KMS-11 (cell line): ENCODE results near the gene PDE4D.

ENCODE experiments used
- H2AFZ ChIP-seq: fragments of 200-600 bp; sonication (generic); 2 replicates; pipeline ENCODE4 v1.6.1; 2016; ENCODE audit warnings: antibody characterized with exemption, mixed run types, low read depth
- H3K27ac ChIP-seq: fragments of 200-600 bp; sonication (generic); 2 replicates; pipeline ENCODE4 v1.6.1; 2016; ENCODE audit warnings: mild to moderate bottlenecking, mixed run types
- H3K27me3 ChIP-seq: fragments of 200-600 bp; sonication (generic); 2 replicates; pipeline ENCODE4 v1.6.1; 2017; ENCODE audit warnings: mild to moderate bottlenecking, low read depth, mixed run types, moderate library complexity; ENCODE audit not compliant: insufficient read depth
- H3K36me3 ChIP-seq: fragments of 200-600 bp; sonication (generic); 2 replicates; pipeline ENCODE4 v1.6.1; 2017; ENCODE audit warnings: mild to moderate bottlenecking, mixed run types; ENCODE audit not compliant: insufficient read depth
- H3K4me1 ChIP-seq: fragments of 200-600 bp; sonication (generic); 2 replicates; pipeline ENCODE4 v1.6.1; 2016; ENCODE audit warnings: mild to moderate bottlenecking, low read depth, mixed run types; ENCODE audit not compliant: poor library complexity, severe bottlenecking
- H3K4me2 ChIP-seq: fragments of 200-600 bp; sonication (generic); 2 replicates; pipeline ENCODE4 v1.7.0; 2016; ENCODE audit warnings: mild to moderate bottlenecking, mixed run types
- H3K4me3 ChIP-seq: fragments of 200-600 bp; sonication (generic); IDR thresholded peaks from 2 replicates; pipeline ENCODE4 v1.6.1; 2017; ENCODE audit warnings: low read depth, low read length, mixed read lengths; ENCODE audit not compliant: insufficient read depth
- H3K79me2 ChIP-seq: fragments of 200-600 bp; sonication (generic); 2 replicates; pipeline ENCODE4 v1.6.1; 2016; ENCODE audit warnings: low read depth, mixed run types; ENCODE audit not compliant: insufficient read depth
- H3K9ac ChIP-seq: fragments of 200-600 bp; sonication (generic); 2 replicates; pipeline ENCODE4 v1.6.1; 2016; ENCODE audit warnings: mild to moderate bottlenecking, mixed run types
- H4K20me1 ChIP-seq: fragments of 200-600 bp; sonication (generic); 2 replicates; pipeline ENCODE4 v1.6.1; 2016; ENCODE audit warnings: mild to moderate bottlenecking, mixed run types; ENCODE audit not compliant: insufficient read depth
- CTCF ChIP-seq: fragments of 200-600 bp; sonication (generic); conservative IDR thresholded peaks from 2 replicates; pipeline ENCODE4 v1.6.1; 2017; ENCODE audit warnings: low read depth, mild to moderate bottlenecking, antibody characterized with exemption, low read length, moderate library complexity, mixed read lengths

PDE4D gene

GRCh38 chr5:59648038-59648831 lies 245.3 kb downstream of the PDE4D start:
- no peaks in the 10 kb centered on the region for H4K20me1 ChIP-seq
- no peak overlapping the region for H3K4me2 ChIP-seq
- H3K9ac ChIP-seq: no peak overlapping the region
- TF ChIP-seq CTCF: no peak
- no peak overlapping the region for H3K4me3 ChIP-seq
- H3K79me2 ChIP-seq: no peaks in the 10 kb centered on the region
- H3K36me3 ChIP-seq: no peaks in the 10 kb centered on the region
- no peak overlapping the region for H2AFZ ChIP-seq
- no peaks in the 10 kb centered on the region for H3K27me3 ChIP-seq
- no peak overlapping the region for H3K27ac ChIP-seq
- peaks cover 29% of the 10 kb centered on the region for H3K4me1 ChIP-seq

GRCh38 chr5:59645380-59645779 lies 248.1 kb downstream of the PDE4D start:
- H3K27me3 ChIP-seq: no peaks in the 10 kb centered on the region
- peak overlapping the region; percentile 77 for H3K4me2 ChIP-seq
- H3K4me1 ChIP-seq: peaks cover 29% of the 10 kb centered on the region
- H2AFZ ChIP-seq: peak overlapping the region; percentile 34
- H3K9ac ChIP-seq: peak overlapping the region; percentile 20; the same call in 1 of the 2 replicates
- H3K27ac ChIP-seq: peak overlapping the region; percentile 48
- H3K4me3 ChIP-seq: no peak overlapping the region
- H3K79me2 ChIP-seq: no peaks in the 10 kb centered on the region
- no peaks in the 10 kb centered on the region for H3K36me3 ChIP-seq
- no peaks in the 10 kb centered on the region for H4K20me1 ChIP-seq
- no peak for TF ChIP-seq CTCF

GRCh38 chr5:59640411-59640810 lies 253.1 kb downstream of the PDE4D start:
- no peak for TF ChIP-seq CTCF
- peaks cover 17% of the 10 kb centered on the region for H3K4me1 ChIP-seq
- H3K4me3 ChIP-seq: no peak overlapping the region
- H3K27me3 ChIP-seq: no peaks in the 10 kb centered on the region
- H3K36me3 ChIP-seq: no peaks in the 10 kb centered on the region
- H3K4me2 ChIP-seq: no peak overlapping the region
- no peak overlapping the region for H3K27ac ChIP-seq
- H3K79me2 ChIP-seq: no peaks in the 10 kb centered on the region
- no peak overlapping the region for H2AFZ ChIP-seq
- H4K20me1 ChIP-seq: no peaks in the 10 kb centered on the region
- H3K9ac ChIP-seq: no peak overlapping the region

- TF ChIP-seq CTCF: no peak
- Histone ChIP-seq H3K9ac (no peak overlapping the region), H3K79me2 (no peaks in the 10 kb centered on the region), H2AFZ (no peak overlapping the region), H3K4me1 (no peaks in the 10 kb centered on the region), H3K4me3 (no peak overlapping the region), H4K20me1 (no peaks in the 10 kb centered on the region), H3K4me2 (no peak overlapping the region), H3K27ac (no peak overlapping the region), H3K27me3 (no peaks in the 10 kb centered on the region), H3K36me3 (no peaks in the 10 kb centered on the region)
Measured at GRCh38 chr5:59637884-59638580, 255.5 kb downstream of the PDE4D start.
